ENCODE measurements around the gene SLC26A4. TPM values are rescaled to one million over a fixed set of nuclear protein-coding genes. Genes with fewer than 3 reads are reported as not detected.
A peak's percentile ranks its signal among the peaks of the same experiment; 100 is the strongest.
"Not testable (repeated sequence)": the region's sequence is repeated elsewhere in the genome, so short reads cannot be mapped to it uniquely, and the experiment has no call there.

The SLC26A4 gene
- polyA plus RNA-seq (2013, experiment 1 of 2; ENCODE audit: insufficient read length) = 0.18 TPM
- 0.15 TPM for polyA plus RNA-seq (2013, experiment 2 of 2; ENCODE audit: insufficient read length)

DNA sequence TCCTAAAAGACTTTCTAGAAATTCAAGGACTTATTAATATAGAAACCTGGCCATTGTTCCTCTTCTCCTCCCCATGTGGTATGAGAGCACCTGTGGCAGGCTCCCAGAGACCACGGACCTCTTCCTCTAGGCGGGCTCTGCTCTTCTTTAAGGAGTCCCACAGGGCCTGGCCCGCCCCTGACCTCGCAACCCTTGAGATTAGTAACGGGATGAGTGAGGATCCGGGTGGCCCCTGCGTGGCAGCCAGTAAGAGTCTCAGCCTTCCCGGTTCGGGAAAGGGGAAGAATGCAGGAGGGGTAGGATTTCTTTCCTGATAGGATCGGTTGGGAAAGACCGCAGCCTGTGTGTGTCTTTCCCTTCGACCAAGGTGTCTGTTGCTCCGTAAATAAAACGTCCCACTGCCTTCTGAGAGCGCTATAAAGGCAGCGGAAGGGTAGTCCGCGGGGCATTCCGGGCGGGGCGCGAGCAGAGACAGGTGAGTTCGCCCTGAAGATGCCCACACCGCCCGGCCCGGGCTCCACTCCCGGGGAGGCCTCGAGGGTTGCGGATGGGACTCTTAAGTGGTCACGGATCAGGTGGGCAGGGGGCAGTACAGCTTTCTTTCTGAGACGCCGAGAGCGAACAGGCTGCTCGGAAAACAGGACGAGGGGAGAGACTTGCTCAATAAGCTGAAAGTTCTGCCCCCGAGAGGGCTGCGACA is at the start of gene SLC26A4:
SLC26A4 (plus strand) TSS at position 448 of the 700 bp plus-strand sequence. CDS start 814 bp downstream, outside the sequence.
- DNase-seq = no peak

- DNase-seq = no peak
Measured at GRCh38 chr7:107613439-107613838, 47.2 kb upstream of the SLC26A4 start.

DNA sequence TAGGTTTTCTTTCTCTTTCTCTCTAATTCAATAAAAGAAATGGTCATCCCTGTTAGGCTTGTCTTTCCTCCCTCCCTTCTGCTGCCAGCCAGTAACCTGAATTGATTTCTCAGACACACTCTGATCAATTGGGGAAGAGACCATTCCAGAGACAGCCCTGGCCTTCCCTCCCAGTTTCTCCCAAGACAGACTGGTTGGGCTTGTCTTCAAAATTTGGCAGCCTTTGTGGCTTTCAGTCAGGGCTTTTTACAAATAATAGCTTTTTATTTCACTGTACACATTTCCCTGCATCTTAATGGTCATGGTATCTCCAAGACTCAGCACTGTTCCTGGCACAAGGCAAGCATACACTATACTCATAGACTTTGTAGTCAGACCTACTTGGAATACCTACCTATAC is 46.7 kb upstream of the SLC26A4 start:
- DNase-seq = peak; percentile 36

- DNase-seq = peak; percentile 90
Measured at GRCh38 chr7:107614425-107614824, 46.2 kb upstream of the SLC26A4 start.

- no peak for DNase-seq
Measured at GRCh38 chr7:107615910-107616680, 44.5 kb upstream of the SLC26A4 start.

- DNase-seq = peak; percentile 85
Measured at GRCh38 chr7:107622429-107622828, 38.2 kb upstream of the SLC26A4 start.

DNA sequence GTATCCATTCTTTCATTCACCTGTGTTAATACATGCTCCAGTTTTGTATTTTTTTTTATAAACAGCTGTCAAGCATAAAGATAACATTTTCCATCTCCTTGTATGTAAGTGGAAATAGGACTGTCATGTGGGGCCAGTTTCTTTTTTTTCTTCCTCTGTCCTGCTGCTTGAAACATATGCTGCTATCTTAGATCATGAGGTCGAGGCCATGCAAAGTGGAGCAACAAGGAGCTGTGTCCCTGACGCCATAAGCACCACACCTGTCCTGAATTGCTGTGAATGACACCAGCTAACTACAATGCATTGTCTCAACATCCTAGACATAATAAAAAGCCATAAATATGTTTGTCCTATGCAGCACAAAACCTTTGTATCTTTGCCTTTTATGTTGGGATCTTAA is 37.7 kb upstream of the SLC26A4 start:
- no peak for DNase-seq

DNA sequence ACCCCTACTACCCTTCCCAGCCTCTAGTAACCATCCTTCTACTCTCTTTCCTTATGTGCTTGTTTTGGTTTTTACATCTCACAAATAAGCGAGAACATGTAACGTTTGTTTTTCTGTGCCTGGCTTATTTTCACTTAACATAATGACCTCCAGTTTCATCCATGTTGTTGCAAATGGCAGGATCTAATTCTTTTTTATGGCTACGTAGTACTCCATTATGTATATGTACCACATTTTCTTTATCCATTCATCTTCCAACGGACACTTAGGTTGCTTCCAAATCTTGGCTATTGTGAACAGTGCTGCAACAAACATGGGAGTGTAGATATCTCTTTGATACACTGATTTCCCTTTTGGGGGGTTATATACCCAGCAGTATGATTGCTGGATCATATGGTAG is 33.6 kb upstream of the SLC26A4 start:
- no peak for DNase-seq

DNA sequence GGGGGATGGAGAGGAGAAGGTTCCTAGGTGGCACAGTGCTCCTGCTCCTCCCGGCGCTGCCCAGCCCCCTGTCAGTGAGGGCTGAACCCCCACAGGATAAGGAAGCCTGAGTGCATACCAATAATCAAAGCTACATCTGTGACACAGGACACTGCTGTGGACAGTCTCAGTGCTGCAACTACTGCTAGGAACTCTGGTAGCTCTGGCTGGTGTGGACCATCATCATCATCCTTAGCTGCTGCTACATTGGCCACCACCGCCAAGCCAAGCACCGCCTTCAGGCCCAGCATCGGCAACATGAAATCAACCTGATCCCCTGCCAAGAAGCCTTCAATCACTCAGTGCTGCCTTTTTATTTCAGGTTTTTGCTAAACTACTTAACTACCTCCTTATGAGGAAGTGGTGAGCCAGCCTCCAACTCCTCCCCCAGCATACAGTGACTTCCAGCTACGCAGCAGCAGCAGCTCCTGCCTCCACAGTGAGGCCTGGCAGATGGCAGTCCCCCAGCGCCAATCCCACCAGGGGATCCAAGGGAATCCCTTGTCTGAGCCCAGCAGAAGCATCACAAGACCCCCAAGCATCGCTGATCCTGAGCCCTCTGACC is 32.1 kb upstream of the SLC26A4 start:
- no peak for DNase-seq

- DNase-seq = no peak
Measured at GRCh38 chr7:107630342-107630741, 30.3 kb upstream of the SLC26A4 start.

DNA sequence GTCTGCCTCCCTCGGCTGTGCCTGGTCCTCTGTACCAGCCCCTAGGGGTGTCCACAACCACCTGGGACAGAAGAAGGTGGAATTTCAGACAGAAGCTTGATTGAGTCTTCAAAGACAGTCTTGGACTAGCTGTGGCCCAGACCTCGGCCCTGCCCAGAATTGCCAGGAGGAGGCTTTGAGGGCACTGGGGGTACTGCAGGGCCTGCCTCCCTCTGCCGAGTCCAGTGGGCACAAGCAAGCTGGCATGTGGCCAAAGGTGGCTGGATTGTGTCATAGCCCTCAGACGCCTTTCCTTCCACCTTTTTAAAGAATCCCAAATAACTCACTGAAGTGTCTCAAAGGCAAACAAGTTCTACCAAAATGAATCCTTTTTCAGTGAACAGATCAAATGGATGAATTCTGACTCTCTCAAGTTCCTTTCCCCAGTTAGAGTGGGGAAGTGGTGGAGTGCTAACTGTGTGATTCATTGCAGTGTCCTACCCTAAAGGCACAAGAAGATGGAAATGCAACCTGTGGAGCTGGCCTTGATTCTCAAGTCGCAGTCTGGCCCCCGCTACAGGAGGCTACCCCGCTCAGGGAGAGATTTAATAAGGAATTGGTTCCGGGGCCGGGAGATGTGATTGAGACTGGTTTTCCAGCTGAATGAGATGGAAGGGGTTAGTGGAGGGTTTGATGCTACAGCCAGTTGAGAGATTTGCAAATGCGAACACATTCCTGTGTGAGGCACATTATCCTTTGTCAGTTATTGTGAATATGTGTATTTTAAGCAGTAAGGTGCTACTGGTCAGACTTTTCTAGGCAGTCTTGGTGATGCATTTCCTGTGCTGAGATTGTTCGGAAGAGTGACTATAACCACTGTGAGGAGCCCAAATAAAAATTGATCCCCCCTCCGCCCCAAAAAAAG is 28.8 kb upstream of the SLC26A4 start:
- no peak for DNase-seq

- DNase-seq = no peak
Measured at GRCh38 chr7:107632492-107632865, 28.1 kb upstream of the SLC26A4 start.

GRCh38 chr7:107638594-107638993 is 22.0 kb upstream of the SLC26A4 start:
- DNase-seq = no peak

DNA sequence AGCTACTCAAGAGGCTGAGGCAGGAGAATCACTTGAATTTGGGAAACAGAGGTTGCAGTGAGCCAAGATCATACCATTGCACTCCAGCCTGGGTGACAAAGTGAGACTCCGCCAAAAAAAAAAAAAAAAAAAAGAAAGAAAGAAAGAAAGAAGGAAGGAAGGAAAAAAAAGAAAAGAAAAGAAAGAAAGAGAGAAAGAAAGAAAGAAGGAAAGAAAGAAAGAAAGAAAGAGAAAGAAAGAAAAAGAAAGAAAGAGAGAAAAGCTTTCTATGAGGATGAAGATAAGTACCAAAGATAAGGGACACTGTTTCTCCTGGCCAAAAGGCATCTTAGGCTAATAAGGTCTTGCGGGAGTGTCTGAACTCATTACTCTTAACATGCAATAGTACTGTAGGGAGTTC is 21.6 kb upstream of the SLC26A4 start:
- DNase-seq = not testable (repeated sequence)

DNA sequence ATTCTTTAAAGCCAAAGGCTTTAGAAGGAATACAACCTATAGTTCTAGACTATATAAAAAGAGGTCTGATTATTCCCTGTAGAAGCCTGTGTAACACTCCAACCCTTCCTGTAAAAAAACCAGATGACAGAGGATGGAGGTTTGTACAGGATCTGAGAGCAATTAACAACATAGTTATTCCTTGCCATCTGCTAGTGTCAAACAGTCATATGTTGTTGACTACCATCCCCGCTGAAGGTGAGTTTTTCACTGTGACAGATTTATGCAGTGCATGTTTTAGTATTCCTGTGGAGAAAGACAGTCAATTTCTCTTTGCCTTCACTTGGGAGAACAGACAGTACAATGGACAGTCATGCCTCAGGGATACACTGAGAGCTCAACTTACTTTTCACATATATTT is 19.0 kb upstream of the SLC26A4 start:
- DNase-seq = no peak

- DNase-seq = no peak
Measured at GRCh38 chr7:107642501-107642900, 18.1 kb upstream of the SLC26A4 start.

DNA sequence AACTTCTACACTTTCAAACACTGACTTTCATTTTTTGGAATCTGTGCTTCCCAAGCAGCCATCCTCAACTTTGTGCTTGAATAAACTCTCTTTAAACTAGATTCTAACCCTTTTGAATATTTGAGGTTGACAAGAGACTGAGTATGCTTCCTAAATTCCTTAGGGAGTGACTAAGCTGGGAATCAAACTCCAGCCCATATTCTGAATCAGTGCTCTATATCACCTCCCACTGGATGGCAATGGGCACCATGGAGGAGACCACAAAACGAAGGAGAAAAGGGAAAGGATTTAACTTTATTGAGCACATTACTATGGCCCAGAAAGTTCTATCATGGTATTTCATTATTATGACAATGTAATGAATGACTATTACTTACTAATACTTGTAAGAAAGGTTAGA is 17.2 kb upstream of the SLC26A4 start:
- peak; percentile 71 for DNase-seq

DNA sequence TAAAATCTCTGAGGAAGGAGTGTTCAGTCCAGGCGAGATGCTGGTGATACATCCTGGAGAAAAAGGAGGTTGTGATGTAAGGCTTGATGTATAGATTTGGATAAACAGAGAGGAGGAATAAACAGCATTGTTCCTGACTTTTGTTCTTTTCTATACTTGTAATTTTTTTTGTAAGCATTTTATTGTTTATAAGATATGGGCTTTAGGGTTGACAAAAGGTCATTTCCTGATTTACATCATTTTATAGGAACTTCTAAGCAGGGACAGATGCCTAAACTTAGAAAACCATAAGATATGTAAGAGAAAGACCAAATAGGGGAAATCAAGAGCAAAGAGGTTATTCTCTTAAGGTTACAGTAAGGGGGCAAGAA is 16.7 kb upstream of the SLC26A4 start:
- no peak for DNase-seq

DNA sequence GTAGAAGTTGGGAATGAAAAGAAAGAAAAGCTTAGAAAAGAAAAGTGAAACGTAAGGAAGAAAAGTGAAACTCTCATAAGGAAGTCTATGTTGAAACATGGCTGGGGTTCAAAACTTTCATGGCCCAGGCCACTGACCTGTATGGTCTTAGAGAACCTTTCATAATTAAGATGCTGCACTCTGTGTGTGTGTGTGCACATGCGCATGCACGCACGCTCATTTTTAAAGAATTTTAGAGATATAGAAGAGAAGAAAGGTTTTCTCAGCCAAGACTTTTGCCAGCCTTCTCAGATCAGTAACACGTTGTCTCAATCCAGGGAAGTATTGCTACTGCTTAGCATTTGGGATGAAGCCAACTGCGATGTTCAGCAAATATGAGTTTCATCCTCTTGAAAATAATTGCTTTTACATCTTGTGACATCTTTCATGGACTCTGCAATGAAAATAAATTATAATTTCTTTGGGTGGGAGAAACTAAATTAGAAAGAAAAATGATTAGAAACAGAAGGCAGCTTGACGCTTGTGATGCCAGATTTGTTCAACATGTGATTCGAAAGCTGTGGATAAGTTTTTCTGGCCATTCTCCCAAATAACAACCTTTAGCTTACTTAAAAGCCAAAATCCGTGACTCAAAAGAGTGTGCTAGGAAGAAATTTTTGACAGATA is 16.2 kb upstream of the SLC26A4 start:
- peak; percentile 66 for DNase-seq

GRCh38 chr7:107652642-107653041 is 8.0 kb upstream of the SLC26A4 start:
- no peak for DNase-seq

DNA sequence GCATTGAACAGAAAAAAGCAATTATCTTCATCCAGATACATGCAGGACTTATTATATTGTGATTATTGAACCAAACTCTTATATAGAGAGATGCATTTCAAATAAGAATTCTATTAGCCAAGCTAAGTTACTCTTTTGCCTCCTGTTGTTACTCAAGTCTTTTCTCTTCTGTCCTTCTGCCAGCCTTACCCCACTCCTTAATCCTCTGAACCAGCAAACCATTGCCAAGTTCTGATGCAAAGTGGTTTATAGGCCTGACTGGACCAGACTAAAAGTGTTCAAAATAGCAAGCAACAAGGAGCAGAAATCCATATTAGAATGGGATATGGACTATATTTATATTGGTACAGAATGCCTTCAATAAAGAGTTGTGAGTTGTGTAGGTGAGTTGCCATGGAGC is 2.2 kb upstream of the SLC26A4 start:
- DNase-seq = no peak

DNA sequence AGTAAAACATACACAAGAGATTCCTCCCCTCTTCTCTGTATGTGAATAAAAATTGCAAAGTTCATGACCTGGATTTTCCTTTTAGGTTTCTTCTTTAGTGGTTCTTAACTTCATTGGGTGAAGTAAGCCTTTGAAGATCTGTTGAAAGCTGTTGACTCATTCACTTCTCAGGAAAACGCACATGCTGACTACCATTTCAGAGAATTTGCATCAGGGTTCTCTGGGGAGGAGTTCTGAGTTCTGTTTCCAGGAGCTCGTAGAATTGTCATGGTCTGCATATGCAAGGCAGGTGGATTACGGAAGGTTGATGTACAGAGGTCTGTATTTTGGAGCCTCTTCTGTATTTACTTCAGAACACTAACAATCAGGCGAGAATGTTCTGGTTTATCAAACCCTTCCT is 962 bp upstream of the SLC26A4 start:
- peak; percentile 81 for DNase-seq

Data from fibroblast of skin of abdomen (primary cell).